Esophagus squamous epithelium (tissue), 4 donors: ENCODE data around the gene NRARP.

Experiments
- POLR2A ChIP-seq, 4 donors: fragments of 450-650 bp; IDR thresholded peaks; one replicate each; pipeline ENCODE4 v1.6.1; 2017; ENCODE audit warnings: antibody characterized with exemption in 4 of 4, mild to moderate bottlenecking in 4 of 4, moderate library complexity in 3 of 4
- TF ChIP-seq, protein P1 (sequence below), 6 experiments: fragments of 450-650 bp in 4 of 6; fragments of 200-600 bp in 2 of 6; sonication (generic) in 2 of 6; IDR thresholded peaks; one replicate each; pipeline ENCODE4 v1.5.1; 2016 to 2019; ENCODE audit warnings: antibody characterized with exemption in 6 of 6, mild to moderate bottlenecking in 4 of 6, moderate library complexity in 4 of 6

DNA sequence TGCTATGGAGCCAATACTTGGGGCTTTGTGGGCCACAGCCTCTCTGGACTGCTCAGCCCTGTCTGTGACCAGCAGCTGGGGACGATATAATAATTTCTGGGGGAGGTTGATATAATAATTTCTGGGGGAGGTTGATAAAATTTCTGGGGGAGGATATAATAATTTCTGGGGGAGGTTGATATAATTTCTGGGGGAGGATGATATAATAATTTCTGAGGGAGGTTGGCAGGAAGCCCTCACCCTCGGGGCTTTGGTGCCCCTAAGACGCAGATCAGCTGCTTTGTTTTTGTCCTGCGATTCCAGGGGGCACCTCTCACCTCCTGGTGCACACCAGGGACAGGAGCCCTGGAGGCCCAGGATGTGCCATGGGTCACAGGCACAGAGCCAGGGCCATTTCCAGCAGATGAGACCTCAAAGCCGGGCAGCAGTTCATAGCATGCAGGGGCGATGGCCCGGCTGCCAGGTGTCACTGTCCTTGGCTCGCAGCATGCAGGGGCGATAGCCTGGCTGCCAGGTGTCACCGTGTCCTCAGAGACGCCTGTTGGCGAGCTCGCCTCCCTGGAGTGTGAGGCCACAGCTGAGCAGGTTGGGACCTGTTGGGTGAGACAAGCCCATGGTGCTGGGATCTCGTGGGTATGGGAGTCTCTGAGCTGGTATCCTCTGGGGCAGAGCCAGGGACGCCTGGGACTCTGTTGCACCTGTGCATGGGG, 28.3 kb downstream of the NRARP start:
- TF ChIP-seq, protein P1, sequence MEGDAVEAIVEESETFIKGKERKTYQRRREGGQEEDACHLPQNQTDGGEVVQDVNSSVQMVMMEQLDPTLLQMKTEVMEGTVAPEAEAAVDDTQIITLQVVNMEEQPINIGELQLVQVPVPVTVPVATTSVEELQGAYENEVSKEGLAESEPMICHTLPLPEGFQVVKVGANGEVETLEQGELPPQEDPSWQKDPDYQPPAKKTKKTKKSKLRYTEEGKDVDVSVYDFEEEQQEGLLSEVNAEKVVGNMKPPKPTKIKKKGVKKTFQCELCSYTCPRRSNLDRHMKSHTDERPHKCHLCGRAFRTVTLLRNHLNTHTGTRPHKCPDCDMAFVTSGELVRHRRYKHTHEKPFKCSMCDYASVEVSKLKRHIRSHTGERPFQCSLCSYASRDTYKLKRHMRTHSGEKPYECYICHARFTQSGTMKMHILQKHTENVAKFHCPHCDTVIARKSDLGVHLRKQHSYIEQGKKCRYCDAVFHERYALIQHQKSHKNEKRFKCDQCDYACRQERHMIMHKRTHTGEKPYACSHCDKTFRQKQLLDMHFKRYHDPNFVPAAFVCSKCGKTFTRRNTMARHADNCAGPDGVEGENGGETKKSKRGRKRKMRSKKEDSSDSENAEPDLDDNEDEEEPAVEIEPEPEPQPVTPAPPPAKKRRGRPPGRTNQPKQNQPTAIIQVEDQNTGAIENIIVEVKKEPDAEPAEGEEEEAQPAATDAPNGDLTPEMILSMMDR (IDR thresholded peaks at IDR 0.05): no peak
- TF ChIP-seq POLR2A (IDR thresholded peaks at IDR 0.05): no peak
